ENCODE results near the gene SCFD2. TPM values are rescaled to one million over a fixed set of nuclear protein-coding genes. Genes with fewer than 3 reads are reported as not detected.
"Not testable (repeated sequence)": the region's sequence is repeated elsewhere in the genome, so short reads cannot be mapped to it uniquely, and the experiment has no call there.

Gene SCFD2
- total RNA-seq, 1 experiment from 2014 or later = 36.6 TPM

GRCh38 chr4:52834641-52835456, 531.0 kb downstream of the SCFD2 start:
- H3K9me3 ChIP-seq (ENCODE audit: low read length); H3K4me2 ChIP-seq (ENCODE audit: low read length); H3K9ac ChIP-seq (ENCODE audit: low read length); H3K36me3 ChIP-seq (ENCODE audit: low read depth, low read length); ATAC-seq; H3F3A ChIP-seq (ENCODE audit: low read length, unreplicated experiment); H2AFZ ChIP-seq (ENCODE audit: low read length); H3K27me3 ChIP-seq (ENCODE audit: low read length); POLR2A ChIA-PET (ENCODE audit: unreplicated experiment); H3K4me3 ChIP-seq (ENCODE audit: low read length); BruUV-seq (replicated peaks); H4K20me1 ChIP-seq (ENCODE audit: low read length); DNase-seq; H3K9me2 ChIP-seq (replicated peaks; ENCODE audit: low read length); H3K79me2 ChIP-seq (ENCODE audit: low read length); H3K27ac ChIP-seq (ENCODE audit: low read length); CTCF ChIA-PET: not testable (repeated sequence)
- intact Hi-C loops (cut with micrococcal nuclease) = loop anchor here (10.0 kb wide), 1 partner anchor 60 kb away; no protein-coding TSS in a partner anchor
- peaks cover 15% of the 10 kb centered on the region for H3K4me1 ChIP-seq (ENCODE audit: insufficient read depth, low read length)

DNA sequence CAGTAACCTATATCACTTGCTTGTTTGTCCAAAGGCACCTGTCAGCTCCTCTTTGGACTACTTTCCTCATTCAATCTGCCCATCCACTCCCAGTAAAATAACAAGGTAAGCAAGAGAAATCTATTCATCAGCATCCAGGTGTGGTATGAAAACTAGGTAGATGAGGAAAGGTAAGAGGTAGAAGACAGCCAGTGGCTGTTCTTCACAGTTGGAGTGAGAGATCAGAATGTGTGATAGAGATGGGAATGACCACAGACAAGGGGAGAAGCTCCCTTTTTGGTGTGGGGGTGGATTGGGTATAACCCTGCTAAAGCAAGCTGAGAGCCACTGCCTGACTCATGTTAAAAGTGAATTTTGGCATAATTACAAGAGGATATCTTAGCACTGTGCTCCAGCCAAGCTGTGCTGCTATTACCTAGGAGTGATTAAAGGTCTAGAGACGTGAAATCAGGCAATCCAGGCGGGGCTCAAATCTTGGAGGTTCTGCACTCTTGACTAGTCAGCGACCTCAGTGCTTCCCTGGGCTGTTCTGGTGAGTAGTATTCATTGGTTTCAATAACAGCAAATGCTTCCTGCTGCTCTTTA, 531.8 kb downstream of the SCFD2 start:
- H3K9ac ChIP-seq (ENCODE audit: low read length) = no peak overlapping the region
- H3K27ac ChIP-seq (ENCODE audit: low read length) = no peak overlapping the region
- no peaks in the 10 kb centered on the region for H3K9me3 ChIP-seq (ENCODE audit: low read length)
- no peak for TF ChIP-seq EZH2phosphoT487 (IDR thresholded peaks at IDR 0.05; ENCODE audit: borderline replicate concordance, low read length)
- TF ChIP-seq CTCF (conservative IDR thresholded peaks at IDR 0.05; ENCODE audit: low read depth, low read length) = no peak
- TF ChIP-seq EZH2 (IDR thresholded peaks at IDR 0.05; ENCODE audit: low read length, unreplicated experiment) = no peak
- no peaks in the 10 kb centered on the region for H3K36me3 ChIP-seq (ENCODE audit: low read depth, low read length)
- no peak overlapping the region for H3K4me3 ChIP-seq (ENCODE audit: low read length)
- no peaks in the 10 kb centered on the region for H3K9me2 ChIP-seq (replicated peaks; ENCODE audit: low read length)
- H3K27me3 ChIP-seq (ENCODE audit: low read length) = no peaks in the 10 kb centered on the region
- ChIA-PET POLR2A (ENCODE audit: unreplicated experiment) (no interaction called here), CTCF (interaction anchor here (0.6 kb wide), 1 partner anchor 11 kb away, joined by 3 read pairs; no protein-coding TSS in a partner anchor)
- ATAC-seq (peak; percentile 45), DNase-seq (peak; percentile 34)
- no peaks in the 10 kb centered on the region for H3F3A ChIP-seq (ENCODE audit: low read length, unreplicated experiment)
- BruUV-seq (replicated peaks) = no TSS peak
- no peak overlapping the region for H2AFZ ChIP-seq (ENCODE audit: low read length)
- H3K4me1 ChIP-seq (ENCODE audit: insufficient read depth, low read length) = peaks cover 15% of the 10 kb centered on the region
- no peaks in the 10 kb centered on the region for H4K20me1 ChIP-seq (ENCODE audit: low read length)
- intact Hi-C loops (cut with micrococcal nuclease) = loop anchor here (10.0 kb wide), 1 partner anchor 59 kb away; no protein-coding TSS in a partner anchor
- H3K79me2 ChIP-seq (ENCODE audit: low read length) = no peaks in the 10 kb centered on the region
- no peak overlapping the region for H3K4me2 ChIP-seq (ENCODE audit: low read length)

DNA sequence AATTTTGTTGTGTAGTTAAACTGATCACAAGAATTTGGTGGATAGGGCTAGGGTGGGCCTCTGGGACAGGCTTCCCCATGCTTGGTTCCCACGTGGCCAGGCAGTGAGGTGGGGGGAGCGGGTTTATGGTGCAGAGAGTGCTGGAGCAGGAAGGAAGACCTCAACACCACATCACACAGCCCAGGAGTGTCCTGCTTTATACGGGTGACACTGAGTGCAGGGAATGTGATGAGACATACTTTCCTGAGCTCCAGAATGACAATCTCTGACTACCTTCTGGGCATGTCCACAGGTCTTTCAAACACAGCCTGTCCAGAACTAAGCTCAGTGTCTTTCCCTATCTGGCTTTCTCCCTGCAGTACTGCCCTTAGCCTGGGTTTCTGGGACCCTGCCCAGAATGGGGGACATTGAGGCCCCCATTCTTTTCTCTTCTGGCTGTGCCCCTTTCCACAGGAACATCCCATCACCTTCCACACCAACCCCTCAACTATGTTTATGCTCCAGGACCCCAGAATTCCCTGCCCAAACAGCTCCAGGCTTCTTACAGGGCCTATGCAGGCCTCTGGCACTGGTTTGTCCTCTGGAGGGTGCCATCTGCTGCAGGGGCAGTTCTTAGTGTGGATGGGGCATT, 540.3 kb downstream of the SCFD2 start:
- CTCF ChIA-PET = no interaction called here
- Histone ChIP-seq H4K20me1 (ENCODE audit: low read length) (0 out of 2 replicates have a peak, but pooled peaks cover 3% of the 10 kb centered on the region), H3K4me2 (ENCODE audit: low read length) (no peak overlapping the region), H3K9me2 (replicated peaks; ENCODE audit: low read length) (no peaks in the 10 kb centered on the region), H3K79me2 (ENCODE audit: low read length) (no peaks in the 10 kb centered on the region), H3K9me3 (ENCODE audit: low read length) (no peaks in the 10 kb centered on the region), H3K36me3 (ENCODE audit: low read depth, low read length) (no peaks in the 10 kb centered on the region), H3K27ac (ENCODE audit: low read length) (no peak overlapping the region), H3K4me3 (ENCODE audit: low read length) (no peak overlapping the region), H3F3A (ENCODE audit: low read length, unreplicated experiment) (peaks cover 14% of the 10 kb centered on the region), H3K9ac (ENCODE audit: low read length) (no peak overlapping the region), H3K27me3 (ENCODE audit: low read length) (no peaks in the 10 kb centered on the region), H2AFZ (ENCODE audit: low read length) (no peak overlapping the region), H3K4me1 (ENCODE audit: insufficient read depth, low read length) (peaks cover 19% of the 10 kb centered on the region)
- DNase-seq = peak; percentile 56
- POLR2A ChIA-PET (ENCODE audit: unreplicated experiment) = no interaction called here
- no TSS peak for BruUV-seq (replicated peaks)
- TF ChIP-seq EZH2phosphoT487 (IDR thresholded peaks at IDR 0.05; ENCODE audit: borderline replicate concordance, low read length) = no peak
- no peak for TF ChIP-seq EZH2 (IDR thresholded peaks at IDR 0.05; ENCODE audit: low read length, unreplicated experiment)
- no peak for TF ChIP-seq CTCF (conservative IDR thresholded peaks at IDR 0.05; ENCODE audit: low read depth, low read length)
- intact Hi-C loops (cut with micrococcal nuclease) = no loop called here
- peak; percentile 11; the same call in 1 of the 2 replicates for ATAC-seq

Measured in PC-3 (cell line).